ENCODE measurements around the gene SNN. TPM values are rescaled to one million over a fixed set of nuclear protein-coding genes. Genes with fewer than 3 reads are reported as not detected.

SNN gene
- polyA plus RNA-seq, 1 experiment = 7.5 TPM

GRCh38 chr16:11642765-11643116 lies 25.5 kb upstream of the SNN start:
- DNase-seq (ENCODE audit: low read depth) = no peak
- Histone ChIP-seq H3K27me3 (ENCODE audit: control insufficient read depth, insufficient read depth, low read length) (no peaks in the 10 kb centered on the region), H3K4me3 (ENCODE audit: low read depth, low read length) (no peak overlapping the region), H3K36me3 (ENCODE audit: control insufficient read depth, insufficient read depth, low read length) (no peaks in the 10 kb centered on the region)
- no peak for TF ChIP-seq CTCF (IDR thresholded peaks at IDR 0.05; ENCODE audit: insufficient read depth, low read depth, low read length)
- ChIA-PET POLR2A (no interaction called here), CTCF (interaction anchor here (0.9 to 4.9 kb wide), 6 partner anchors 21 to 235 kb away, joined by 3 to 62 read pairs (median 5); no protein-coding TSS in a partner anchor)

- no peaks in the 10 kb centered on the region for H3K36me3 ChIP-seq (ENCODE audit: control insufficient read depth, insufficient read depth, low read length)
- DNase-seq (ENCODE audit: low read depth) = no peak
- H3K27me3 ChIP-seq (ENCODE audit: control insufficient read depth, insufficient read depth, low read length) = no peaks in the 10 kb centered on the region
- ChIA-PET POLR2A (no interaction called here), CTCF (interaction anchor here (0.6 to 1.7 kb wide), 2 partner anchors 8 to 87 kb away, joined by 3 to 6 read pairs; no protein-coding TSS in a partner anchor)
- no peak overlapping the region for H3K4me3 ChIP-seq (ENCODE audit: low read depth, low read length)
- no peak for TF ChIP-seq CTCF (IDR thresholded peaks at IDR 0.05; ENCODE audit: insufficient read depth, low read depth, low read length)
Observed at GRCh38 chr16:11649276-11649675, 19.0 kb upstream of the SNN start.

GRCh38 chr16:11650641-11651591 lies 17.3 kb upstream of the SNN start:
- Histone ChIP-seq H3K27me3 (ENCODE audit: control insufficient read depth, insufficient read depth, low read length) (no peaks in the 10 kb centered on the region; the same call in 1 of the 2 replicates), H3K4me3 (ENCODE audit: low read depth, low read length) (no peak overlapping the region), H3K36me3 (ENCODE audit: control insufficient read depth, insufficient read depth, low read length) (no peaks in the 10 kb centered on the region)
- CTCF ChIA-PET = interaction anchor here (1.7 kb wide), 1 partner anchor 10 kb away, joined by 6 read pairs; no protein-coding TSS in a partner anchor
- POLR2A ChIA-PET = no interaction called here
- no peak for DNase-seq (ENCODE audit: low read depth)
- TF ChIP-seq CTCF (IDR thresholded peaks at IDR 0.05; ENCODE audit: insufficient read depth, low read depth, low read length) = no peak

- ChIA-PET CTCF (no interaction called here), POLR2A (no interaction called here)
- no peaks in the 10 kb centered on the region; the same call in 1 of the 2 replicates for H3K27me3 ChIP-seq (ENCODE audit: control insufficient read depth, insufficient read depth, low read length)
- DNase-seq (ENCODE audit: low read depth) = no peak
- H3K4me3 ChIP-seq (ENCODE audit: low read depth, low read length) = no peak overlapping the region
- H3K36me3 ChIP-seq (ENCODE audit: control insufficient read depth, insufficient read depth, low read length) = no peaks in the 10 kb centered on the region
- no peak for TF ChIP-seq CTCF (IDR thresholded peaks at IDR 0.05; ENCODE audit: insufficient read depth, low read depth, low read length)
Observed at GRCh38 chr16:11651796-11652195, 16.5 kb upstream of the SNN start.

GRCh38 chr16:11655655-11656054 lies 12.6 kb upstream of the SNN start:
- Histone ChIP-seq H3K36me3 (ENCODE audit: control insufficient read depth, insufficient read depth, low read length) (no peaks in the 10 kb centered on the region), H3K4me3 (ENCODE audit: low read depth, low read length) (no peak overlapping the region), H3K27me3 (ENCODE audit: control insufficient read depth, insufficient read depth, low read length) (no peaks in the 10 kb centered on the region; the same call in 1 of the 2 replicates)
- DNase-seq (ENCODE audit: low read depth) = no peak
- TF ChIP-seq CTCF (IDR thresholded peaks at IDR 0.05; ENCODE audit: insufficient read depth, low read depth, low read length) = no peak
- ChIA-PET CTCF (interaction anchor here (1.5 kb wide), 1 partner anchor 12 kb away, joined by 6 read pairs; no protein-coding TSS in a partner anchor), POLR2A (no interaction called here)

Measured in BJ (cell line).